Activated CD4-positive, alpha-beta T cell treated with anti-CD3 and anti-CD28 coated beads for 24 hours (primary cell): ENCODE data around the gene RAB12.
"Not testable (repeated sequence)": the region's sequence is repeated elsewhere in the genome, so short reads cannot be mapped to it uniquely, and the experiment has no call there.

Experiments
- DNase-seq, 2 donors: peaks; one replicate each; pipeline ENCODE4 v3.0.0-alpha.2; 2020; ENCODE audit warnings: low read depth in 2 of 2

Gene RAB12

GRCh38 chr18:8611916-8612576 is 2.8 kb downstream of the RAB12 start:
- DNase-seq: no peak

- DNase-seq: no peak
Observed at GRCh38 chr18:8614875-8615274, 5.6 kb downstream of the RAB12 start.

GRCh38 chr18:8615397-8616027 is 6.3 kb downstream of the RAB12 start:
- DNase-seq: no peak

- DNase-seq: no peak
Observed at GRCh38 chr18:8616028-8616401, 6.8 kb downstream of the RAB12 start.

- DNase-seq: no peak
Observed at GRCh38 chr18:8617907-8618306, 8.7 kb downstream of the RAB12 start.

- no peak for DNase-seq
Observed at GRCh38 chr18:8619041-8619440, 9.8 kb downstream of the RAB12 start.

GRCh38 chr18:8619835-8620577 is 10.8 kb downstream of the RAB12 start:
- DNase-seq: no peak

GRCh38 chr18:8620845-8621244 is 11.6 kb downstream of the RAB12 start:
- no peak for DNase-seq

GRCh38 chr18:8622625-8623024 is 13.4 kb downstream of the RAB12 start:
- not testable (repeated sequence) for DNase-seq

- no peak for DNase-seq
Observed at GRCh38 chr18:8623549-8624106, 14.4 kb downstream of the RAB12 start.

- no peak for DNase-seq
Observed at GRCh38 chr18:8625461-8626092, 16.3 kb downstream of the RAB12 start.

GRCh38 chr18:8626414-8627106 is 17.3 kb downstream of the RAB12 start:
- DNase-seq: no peak

GRCh38 chr18:8627107-8627472 is 17.9 kb downstream of the RAB12 start:
- DNase-seq: no peak

GRCh38 chr18:8627540-8627939 is 18.3 kb downstream of the RAB12 start:
- DNase-seq: no peak

GRCh38 chr18:8629602-8630001 is 20.4 kb downstream of the RAB12 start:
- no peak for DNase-seq

- DNase-seq: no peak
Observed at GRCh38 chr18:8630546-8630945, 21.3 kb downstream of the RAB12 start.

- DNase-seq: no peak
Observed at GRCh38 chr18:8631265-8631664, 22.0 kb downstream of the RAB12 start.

- DNase-seq: no peak
Observed at GRCh38 chr18:8632386-8632785, 23.1 kb downstream of the RAB12 start.

- no peak for DNase-seq
Observed at GRCh38 chr18:8634508-8634907, 25.3 kb downstream of the RAB12 start.

GRCh38 chr18:8635087-8635486 is 25.9 kb downstream of the RAB12 start:
- DNase-seq: no peak

GRCh38 chr18:8639762-8640161 is 30.5 kb downstream of the RAB12 start:
- DNase-seq: no peak
